Measurements from ENCODE around the gene VWC2L. TPM values are rescaled to one million over a fixed set of nuclear protein-coding genes. Genes with fewer than 3 reads are reported as not detected.

The VWC2L gene
- total and polyA plus RNA-seq, 10 of the 15 experiments (the other 5 are each of a cell fraction or from before 2014, with no cell fraction given): not detected

DNA sequence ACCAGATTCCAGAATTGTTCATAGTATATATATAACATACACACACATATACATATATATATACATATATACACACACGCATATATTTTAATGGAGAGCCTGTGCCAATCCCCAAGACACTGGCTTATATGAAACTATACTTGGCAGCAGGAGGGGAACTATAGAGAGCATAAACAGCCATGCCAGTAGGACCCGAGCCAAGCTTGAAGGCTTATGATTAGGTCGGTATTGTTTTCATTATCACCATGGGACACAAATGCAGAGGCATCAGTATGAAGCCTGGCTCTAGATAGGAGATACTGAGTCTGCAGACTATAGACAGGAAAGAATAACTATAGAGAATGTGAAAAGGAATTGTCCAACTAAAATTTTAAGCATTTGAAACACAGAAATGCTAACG is 181.2 kb downstream of the VWC2L start:
- 70% methylated on average over 4 of the region's 4 CpGs for WGBS (ENCODE audit: insufficient coverage, insufficient replicate concordance, low lambda C conversion rate, missing lambda C conversion rate)
- H3K36me3 ChIP-seq (ENCODE audit: control insufficient read depth in 2 of 2, insufficient read depth in 2 of 2, low read length in 1 of 2): no peaks in the 10 kb centered on the region
- TF ChIP-seq TARDBP (IDR thresholded peaks at IDR 0.05; ENCODE audit: borderline replicate concordance): no peak
- TF ChIP-seq YBX1 (IDR thresholded peaks at IDR 0.05): no peak
- no peak overlapping the region for H3K4me3 ChIP-seq
- H3K4me2 ChIP-seq (ENCODE audit: control insufficient read depth, insufficient read depth): no peak overlapping the region
- FAIRE-seq (no peak), DNase-seq (ENCODE audit: low read depth, low spot score) (no peak), ATAC-seq (no peak)
- SMC1A ChIA-PET (ENCODE audit: uncharacterized antibody, unreplicated experiment): no interaction called here
- in situ Hi-C loops (cut with MboI) (no loop called here), intact Hi-C loops (cut with micrococcal nuclease; ENCODE audit: unreplicated experiment) (no loop called here)
- POLR2A ChIA-PET: no interaction called here
- RAD21 ChIA-PET (ENCODE audit: unreplicated experiment): no interaction called here
- no peaks in the 10 kb centered on the region for H3K4me1 ChIP-seq (ENCODE audit: control insufficient read depth, insufficient read depth, low read length)
- no peaks in the 10 kb centered on the region for H3K79me2 ChIP-seq (ENCODE audit: control insufficient read depth, insufficient read depth, low read length)
- no peak overlapping the region for H2AFZ ChIP-seq (ENCODE audit: control insufficient read depth, low read depth, low read length)
- BruUV-seq (replicated peaks): no TSS peak
- CTCF ChIA-PET: interaction anchor here (0.6 kb wide), 1 partner anchor 1477 kb away, joined by 4 read pairs; no protein-coding TSS in a partner anchor
- H4K20me1 ChIP-seq (ENCODE audit: control insufficient read depth, insufficient read depth): no peaks in the 10 kb centered on the region
- H3K27me3 ChIP-seq (replicated peaks in 1 of 2; ENCODE audit: control insufficient read depth in 2 of 2, insufficient read depth in 2 of 2, low read length in 1 of 2): no peaks in the 10 kb centered on the region
- H3K9me3 ChIP-seq (replicated peaks; ENCODE audit: control insufficient read depth, insufficient read depth, low read length): no peaks in the 10 kb centered on the region
- H3K27ac ChIP-seq (ENCODE audit: control insufficient read depth, insufficient read depth): no peak overlapping the region
- H3K9ac ChIP-seq (ENCODE audit: control insufficient read depth, insufficient read depth, low read length): no peak overlapping the region

DNA sequence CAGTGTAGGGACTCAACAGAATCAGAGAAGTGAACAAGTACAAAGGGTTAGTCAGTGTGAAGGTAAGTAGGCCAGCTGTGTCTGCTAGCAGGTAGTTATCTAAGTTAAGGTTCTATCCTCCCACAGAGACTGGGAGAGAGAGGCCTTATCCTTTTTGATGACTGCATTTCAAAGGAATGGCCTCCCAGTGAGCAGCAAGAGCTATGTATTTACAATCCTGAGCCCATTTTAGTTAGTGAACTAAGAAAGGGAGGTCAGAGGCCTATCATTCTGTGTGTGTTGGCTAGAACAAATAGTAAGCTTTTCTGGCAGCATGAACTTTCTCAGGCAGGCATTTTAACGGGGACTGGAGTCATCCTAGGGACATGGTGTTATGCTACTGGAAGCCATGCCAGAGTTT is 182.9 kb downstream of the VWC2L start:
- FAIRE-seq (no peak), DNase-seq (ENCODE audit: low read depth, low spot score) (no peak), ATAC-seq (no peak)
- Histone ChIP-seq H3K9me3 (replicated peaks; ENCODE audit: control insufficient read depth, insufficient read depth, low read length) (no peaks in the 10 kb centered on the region), H3K27me3 (replicated peaks in 1 of 2; ENCODE audit: control insufficient read depth in 2 of 2, insufficient read depth in 2 of 2, low read length in 1 of 2) (no peaks in the 10 kb centered on the region), H3K79me2 (ENCODE audit: control insufficient read depth, insufficient read depth, low read length) (no peaks in the 10 kb centered on the region), H3K9ac (ENCODE audit: control insufficient read depth, insufficient read depth, low read length) (no peak overlapping the region), H4K20me1 (ENCODE audit: control insufficient read depth, insufficient read depth) (no peaks in the 10 kb centered on the region), H3K36me3 (ENCODE audit: control insufficient read depth in 2 of 2, insufficient read depth in 2 of 2, low read length in 1 of 2) (no peaks in the 10 kb centered on the region), H3K4me2 (ENCODE audit: control insufficient read depth, insufficient read depth) (no peak overlapping the region), H2AFZ (ENCODE audit: control insufficient read depth, low read depth, low read length) (no peak overlapping the region), H3K4me1 (ENCODE audit: control insufficient read depth, insufficient read depth, low read length) (no peaks in the 10 kb centered on the region), H3K4me3 (no peak overlapping the region), H3K27ac (ENCODE audit: control insufficient read depth, insufficient read depth) (no peak overlapping the region)
- intact Hi-C loops (cut with micrococcal nuclease; ENCODE audit: unreplicated experiment) (no loop called here), in situ Hi-C loops (cut with MboI) (no loop called here)
- 24% methylated on average over 1 of the region's 1 CpG for WGBS (ENCODE audit: insufficient coverage, insufficient replicate concordance, low lambda C conversion rate, missing lambda C conversion rate)
- ChIA-PET CTCF (no interaction called here), SMC1A (ENCODE audit: uncharacterized antibody, unreplicated experiment) (interaction anchor here (0.8 to 2.3 kb wide), 2 partner anchors 10 to 16 kb away, joined by 3 to 5 read pairs; no protein-coding TSS in a partner anchor), POLR2A (no interaction called here), RAD21 (ENCODE audit: unreplicated experiment) (interaction anchor here (1.6 kb wide), 1 partner anchor 14 kb away, joined by 4 read pairs; no protein-coding TSS in a partner anchor)
- TF ChIP-seq, protein P1, sequence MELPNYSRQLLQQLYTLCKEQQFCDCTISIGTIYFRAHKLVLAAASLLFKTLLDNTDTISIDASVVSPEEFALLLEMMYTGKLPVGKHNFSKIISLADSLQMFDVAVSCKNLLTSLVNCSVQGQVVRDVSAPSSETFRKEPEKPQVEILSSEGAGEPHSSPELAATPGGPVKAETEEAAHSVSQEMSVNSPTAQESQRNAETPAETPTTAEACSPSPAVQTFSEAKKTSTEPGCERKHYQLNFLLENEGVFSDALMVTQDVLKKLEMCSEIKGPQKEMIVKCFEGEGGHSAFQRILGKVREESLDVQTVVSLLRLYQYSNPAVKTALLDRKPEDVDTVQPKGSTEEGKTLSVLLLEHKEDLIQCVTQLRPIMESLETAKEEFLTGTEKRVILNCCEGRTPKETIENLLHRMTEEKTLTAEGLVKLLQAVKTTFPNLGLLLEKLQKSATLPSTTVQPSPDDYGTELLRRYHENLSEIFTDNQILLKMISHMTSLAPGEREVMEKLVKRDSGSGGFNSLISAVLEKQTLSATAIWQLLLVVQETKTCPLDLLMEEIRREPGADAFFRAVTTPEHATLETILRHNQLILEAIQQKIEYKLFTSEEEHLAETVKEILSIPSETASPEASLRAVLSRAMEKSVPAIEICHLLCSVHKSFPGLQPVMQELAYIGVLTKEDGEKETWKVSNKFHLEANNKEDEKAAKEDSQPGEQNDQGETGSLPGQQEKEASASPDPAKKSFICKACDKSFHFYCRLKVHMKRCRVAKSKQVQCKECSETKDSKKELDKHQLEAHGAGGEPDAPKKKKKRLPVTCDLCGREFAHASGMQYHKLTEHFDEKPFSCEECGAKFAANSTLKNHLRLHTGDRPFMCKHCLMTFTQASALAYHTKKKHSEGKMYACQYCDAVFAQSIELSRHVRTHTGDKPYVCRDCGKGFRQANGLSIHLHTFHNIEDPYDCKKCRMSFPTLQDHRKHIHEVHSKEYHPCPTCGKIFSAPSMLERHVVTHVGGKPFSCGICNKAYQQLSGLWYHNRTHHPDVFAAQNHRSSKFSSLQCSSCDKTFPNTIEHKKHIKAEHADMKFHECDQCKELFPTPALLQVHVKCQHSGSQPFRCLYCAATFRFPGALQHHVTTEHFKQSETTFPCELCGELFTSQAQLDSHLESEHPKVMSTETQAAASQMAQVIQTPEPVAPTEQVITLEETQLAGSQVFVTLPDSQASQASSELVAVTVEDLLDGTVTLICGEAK (IDR thresholded peaks at IDR 0.05; ENCODE audit: borderline replicate concordance): no peak
- TF ChIP-seq NFYA (IDR thresholded peaks at IDR 0.05; ENCODE audit: borderline replicate concordance, low read depth, low read length): no peak
- no peak for TF ChIP-seq CBFB (IDR thresholded peaks at IDR 0.05; ENCODE audit: low read depth)
- TF ChIP-seq ZNF207 (IDR thresholded peaks at IDR 0.05; ENCODE audit: borderline replicate concordance): no peak
- BruUV-seq (replicated peaks): no TSS peak
